HG03135 (cell line): ENCODE measurements around the gene SWT1.

ENCODE experiments used
- ATAC-seq: cut with Tn5 transposase; IDR thresholded peaks from one replicate; pipeline ENCODE4 v1.9.1; 2021; ENCODE audit warnings: mild to moderate bottlenecking, moderate library complexity; ENCODE audit not compliant: unreplicated experiment

SWT1 gene, protein sequence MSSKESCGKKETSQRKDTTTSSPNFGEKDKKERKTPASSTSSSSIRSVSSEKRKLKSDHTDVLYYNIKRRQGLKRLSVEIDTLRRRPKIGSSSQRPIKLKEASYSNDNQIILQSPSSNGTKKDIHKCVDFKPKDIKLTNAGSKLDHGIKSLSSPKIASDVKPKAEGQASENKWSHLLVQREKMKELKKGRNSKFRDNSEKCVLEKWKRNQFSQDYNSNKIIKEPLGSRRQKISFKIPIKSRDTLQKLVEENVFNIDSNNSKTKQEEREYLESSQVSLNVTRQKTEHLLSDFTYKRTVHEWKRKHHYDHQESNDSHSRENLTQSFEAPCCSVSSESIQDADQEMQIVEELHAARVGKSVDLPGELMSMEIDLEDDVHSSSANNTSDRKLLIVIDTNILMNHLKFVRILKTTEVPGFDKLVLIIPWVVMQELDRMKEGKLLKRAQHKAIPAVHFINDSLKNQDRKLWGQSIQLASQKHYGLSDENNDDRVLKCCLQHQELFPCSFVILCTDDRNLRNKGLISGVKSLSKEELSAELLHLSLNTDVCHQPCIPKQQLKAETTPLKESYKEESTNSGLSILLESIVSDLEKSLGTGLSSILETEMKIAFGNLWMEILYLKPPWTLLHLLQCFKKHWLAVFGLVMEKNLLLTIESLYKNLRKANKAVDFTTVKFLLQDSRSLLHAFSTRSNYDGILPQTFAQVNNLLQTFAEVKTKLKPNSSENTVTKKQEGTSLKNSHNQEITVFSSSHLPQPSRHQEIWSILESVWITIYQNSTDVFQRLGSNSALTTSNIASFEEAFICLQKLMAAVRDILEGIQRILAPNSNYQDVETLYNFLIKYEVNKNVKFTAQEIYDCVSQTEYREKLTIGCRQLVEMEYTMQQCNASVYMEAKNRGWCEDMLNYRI

DNA sequence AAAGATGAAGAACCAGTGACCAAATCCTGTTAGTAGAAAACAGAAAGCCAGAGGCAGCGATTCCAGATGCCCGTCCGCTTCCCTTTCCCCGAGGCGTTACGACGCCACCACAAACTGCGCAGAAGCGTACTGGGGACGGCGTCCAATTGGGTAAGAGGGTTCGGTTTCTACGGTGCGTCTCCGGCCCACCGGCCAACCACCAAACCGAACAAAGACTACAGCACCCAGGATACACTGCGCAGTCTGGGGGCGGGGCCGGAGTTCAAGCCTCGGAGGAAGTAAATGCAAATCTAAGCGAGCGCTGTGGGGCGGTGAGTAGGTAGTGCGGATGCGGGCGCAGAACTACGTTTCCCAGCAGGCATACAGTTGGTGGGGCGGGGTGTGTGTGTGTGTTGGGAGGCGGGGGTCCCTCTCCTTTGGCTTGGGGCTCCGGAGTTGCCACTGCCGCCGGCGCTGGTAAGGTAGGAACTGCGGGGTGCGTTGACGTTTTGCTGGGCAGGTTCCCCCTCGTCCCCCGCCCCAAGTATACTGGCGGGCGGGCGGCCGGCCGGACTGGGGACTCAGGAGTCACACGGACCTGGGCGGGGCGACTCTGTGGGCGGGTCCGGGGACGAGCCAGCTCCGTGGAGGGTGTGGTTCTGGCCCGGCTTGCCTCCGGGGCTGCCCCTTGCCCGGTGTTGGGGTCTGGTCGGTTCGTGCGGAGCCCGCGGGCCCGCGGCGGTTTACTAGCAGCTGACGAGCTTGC, at the start of gene SWT1, which contains the start of gene TRMT1L:
SWT1 (plus strand) TSS at position 314 of the 745 bp plus-strand sequence. CDS start 3,675 bp downstream, outside the sequence.
TRMT1L (minus strand) TSS at position 100 of the 745 bp plus-strand sequence. CDS start 241 bp downstream, outside the sequence.
- peak; percentile 94 for ATAC-seq

DNA sequence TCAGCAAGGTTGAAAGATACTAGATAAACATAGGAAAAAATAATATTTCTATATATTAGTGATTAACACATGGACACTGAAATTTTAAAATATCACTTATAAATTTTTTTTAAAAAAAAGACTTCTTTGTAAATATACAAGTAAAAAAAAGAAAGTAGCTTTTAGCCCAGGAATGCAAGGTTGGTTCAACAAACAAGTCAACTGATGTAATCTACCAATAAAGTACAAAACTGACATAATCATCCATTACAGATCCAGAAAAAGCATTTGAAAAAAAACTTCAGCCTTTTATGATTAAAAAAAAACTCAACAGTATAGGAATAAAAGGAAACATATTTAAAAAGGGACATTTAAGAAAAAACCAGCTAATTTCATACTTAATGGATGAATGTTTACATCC, 48.6 kb upstream of the SWT1 start:
- ATAC-seq: no peak

DNA sequence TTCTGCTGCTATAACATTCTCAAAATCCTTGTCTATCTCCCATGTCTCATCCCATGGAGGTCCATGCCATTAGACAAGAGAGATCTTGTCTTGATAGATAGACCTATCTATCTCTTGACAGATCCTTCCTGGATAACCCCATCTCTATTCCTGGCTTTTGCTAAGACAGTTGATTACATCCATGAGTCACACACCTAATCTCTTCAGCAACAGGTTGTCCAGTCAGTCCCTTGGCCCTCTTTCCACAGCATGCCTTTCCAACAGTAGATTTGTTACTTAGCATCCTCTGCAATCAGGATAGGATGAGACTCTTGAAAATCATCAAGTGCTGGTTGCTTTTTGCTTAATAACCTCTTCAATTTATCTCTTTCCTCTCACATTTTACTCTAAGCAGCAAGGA, 46.8 kb upstream of the SWT1 start:
- ATAC-seq: no peak

DNA sequence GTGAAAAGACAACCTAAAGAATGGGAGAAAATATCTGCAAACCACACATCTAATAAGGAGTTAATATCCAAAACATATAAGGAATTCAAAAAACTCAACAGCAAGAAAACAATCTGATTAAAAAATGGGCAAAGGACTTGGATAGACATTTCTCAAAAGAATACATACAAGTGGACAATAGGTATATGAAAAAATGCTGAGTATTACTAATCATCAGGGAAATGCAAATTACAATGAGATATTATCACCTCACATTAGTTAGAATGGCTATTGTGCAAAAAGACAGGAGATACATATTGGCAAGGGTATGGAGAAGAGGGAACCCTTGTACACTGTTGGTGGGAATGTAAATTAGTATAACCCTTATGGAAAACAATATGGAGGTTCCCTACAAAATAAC, 45.1 kb upstream of the SWT1 start:
- ATAC-seq: no peak

DNA sequence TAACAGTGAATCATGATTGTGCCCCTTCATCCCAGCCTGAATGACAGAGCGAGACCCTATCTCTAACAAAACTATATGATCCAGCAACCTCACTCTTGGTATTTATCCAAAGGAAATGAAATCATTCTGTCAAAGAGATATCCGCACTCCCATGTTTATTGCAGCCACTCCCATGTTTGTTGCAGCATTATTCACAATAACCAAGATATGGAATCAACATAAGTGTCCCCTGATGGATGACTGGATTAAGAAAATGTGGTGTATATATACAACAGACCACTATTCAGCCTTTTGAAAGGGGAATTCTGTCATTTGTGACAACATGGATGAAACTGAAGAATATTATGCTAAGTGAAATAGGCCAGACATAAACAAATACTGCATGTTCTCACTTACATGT, 44.6 kb upstream of the SWT1 start:
- ATAC-seq: no peak

DNA sequence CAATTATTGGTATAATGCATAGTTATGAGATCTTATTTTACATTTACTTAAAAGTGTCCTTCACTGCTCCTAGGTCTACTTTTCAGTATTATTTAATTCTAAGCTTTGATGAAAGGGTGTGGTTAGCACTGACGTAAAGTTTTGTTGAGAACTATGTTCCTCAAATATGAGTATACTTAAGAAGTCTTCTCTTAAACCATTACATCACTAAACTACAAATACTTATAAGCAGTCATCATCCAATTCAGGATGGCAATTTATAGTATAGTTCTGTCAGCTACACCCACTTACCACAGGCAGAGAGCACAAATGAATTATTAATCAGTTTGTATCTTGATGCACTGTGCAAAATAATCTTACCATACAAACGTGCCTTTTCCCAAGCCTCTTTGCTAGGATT, 27.3 kb upstream of the SWT1 start:
- ATAC-seq: no peak

DNA sequence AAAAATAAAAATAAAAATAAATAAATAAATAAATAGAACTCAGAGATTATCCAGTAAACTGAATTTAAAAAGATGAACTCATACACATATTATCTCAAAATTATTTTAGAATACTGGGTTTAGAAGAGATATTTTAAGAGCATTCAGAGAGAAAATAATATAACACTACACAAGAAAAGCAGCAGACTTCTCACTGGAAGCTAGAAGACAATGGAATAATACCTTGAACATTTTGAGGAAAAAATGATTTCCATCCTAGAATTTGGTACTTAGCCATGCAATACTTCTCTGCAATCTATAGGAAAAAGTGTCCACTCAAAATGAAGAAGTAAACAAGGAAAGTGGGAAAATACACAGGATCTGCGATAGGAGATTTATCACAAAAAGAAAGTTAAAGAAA, 24.4 kb upstream of the SWT1 start:
- no peak for ATAC-seq

DNA sequence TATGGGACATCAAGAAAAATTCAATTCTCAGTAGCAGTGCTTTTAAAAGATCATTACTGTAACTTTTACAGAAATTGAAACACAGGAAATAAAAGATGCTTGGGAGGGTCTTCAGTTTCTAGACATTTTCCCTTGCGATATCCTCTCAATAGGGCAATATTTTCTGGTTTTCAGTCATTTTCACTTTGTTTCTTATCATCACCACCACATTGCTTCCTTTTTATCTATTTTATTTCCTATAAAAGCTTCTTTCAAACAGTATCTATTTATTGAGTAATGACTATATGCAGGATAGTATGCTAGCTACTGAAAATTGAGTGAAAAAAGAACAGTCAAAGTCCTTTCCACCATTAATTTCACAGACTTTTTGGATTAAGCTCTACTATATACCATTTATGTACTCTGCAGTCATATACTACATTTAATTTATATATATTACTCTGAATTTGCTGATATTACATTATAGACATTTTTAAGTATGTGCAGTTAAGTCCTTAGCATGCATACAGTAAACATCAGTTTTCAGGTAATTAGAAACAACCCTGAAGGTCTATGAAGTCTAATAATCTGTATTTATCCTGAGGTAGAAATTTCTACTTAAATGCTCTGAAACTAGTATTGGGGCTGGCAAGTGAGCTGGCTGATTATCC, 18.9 kb upstream of the SWT1 start:
- no peak for ATAC-seq

DNA sequence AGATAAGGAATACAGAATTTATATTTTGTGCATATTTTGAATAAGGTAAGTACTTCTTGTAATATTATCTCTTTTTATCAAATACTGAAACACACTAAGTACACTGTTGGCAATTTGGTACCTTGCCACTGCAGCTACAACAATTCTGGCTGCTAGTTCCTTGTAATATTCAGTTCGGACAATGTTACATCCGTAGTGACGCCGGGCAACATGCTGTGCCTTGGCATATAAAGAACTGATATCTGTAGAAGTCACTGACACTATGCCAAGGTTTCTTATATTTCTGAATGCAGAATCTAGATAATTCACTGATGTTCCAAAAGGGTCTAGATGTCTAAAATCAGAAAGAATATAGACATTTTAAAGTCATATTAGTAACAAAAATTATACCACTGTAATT, 17.7 kb upstream of the SWT1 start:
- no peak for ATAC-seq

DNA sequence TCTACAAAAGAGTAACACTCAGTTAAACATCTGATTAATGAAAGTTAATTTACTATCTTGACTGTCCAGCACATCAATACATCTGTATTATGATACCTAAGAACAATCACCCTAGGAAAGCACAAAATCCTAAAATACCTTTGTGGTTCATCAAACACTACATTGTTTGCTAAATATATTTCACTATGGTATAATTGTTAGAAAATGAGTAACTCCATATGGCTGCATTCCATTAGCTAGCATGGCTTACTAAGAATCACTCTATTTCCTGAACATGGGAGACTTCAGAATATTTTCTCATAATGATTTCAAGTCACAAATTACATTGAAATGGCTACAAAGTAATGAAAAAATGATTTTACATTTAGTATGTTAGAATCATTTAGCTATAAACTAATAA, 12.7 kb upstream of the SWT1 start:
- no peak for ATAC-seq

DNA sequence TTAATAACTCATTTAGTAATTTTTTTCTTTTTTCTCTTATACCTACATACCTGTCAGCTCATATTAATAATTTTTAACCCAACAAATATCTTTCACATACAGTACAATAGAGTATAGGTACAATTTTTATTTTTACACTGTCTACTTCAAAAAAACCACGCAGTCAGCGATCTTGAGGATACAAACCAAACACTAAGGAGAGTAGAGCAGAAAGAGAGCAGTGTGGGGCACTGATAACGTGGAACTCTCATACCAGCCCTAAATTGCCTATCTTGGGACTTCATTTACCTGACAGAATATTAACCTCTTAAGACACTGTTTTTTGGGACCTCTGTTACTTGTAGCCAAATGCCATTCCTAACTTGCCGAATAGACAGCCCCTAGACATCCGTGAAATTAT, 5.8 kb upstream of the SWT1 start:
- ATAC-seq: no peak

DNA sequence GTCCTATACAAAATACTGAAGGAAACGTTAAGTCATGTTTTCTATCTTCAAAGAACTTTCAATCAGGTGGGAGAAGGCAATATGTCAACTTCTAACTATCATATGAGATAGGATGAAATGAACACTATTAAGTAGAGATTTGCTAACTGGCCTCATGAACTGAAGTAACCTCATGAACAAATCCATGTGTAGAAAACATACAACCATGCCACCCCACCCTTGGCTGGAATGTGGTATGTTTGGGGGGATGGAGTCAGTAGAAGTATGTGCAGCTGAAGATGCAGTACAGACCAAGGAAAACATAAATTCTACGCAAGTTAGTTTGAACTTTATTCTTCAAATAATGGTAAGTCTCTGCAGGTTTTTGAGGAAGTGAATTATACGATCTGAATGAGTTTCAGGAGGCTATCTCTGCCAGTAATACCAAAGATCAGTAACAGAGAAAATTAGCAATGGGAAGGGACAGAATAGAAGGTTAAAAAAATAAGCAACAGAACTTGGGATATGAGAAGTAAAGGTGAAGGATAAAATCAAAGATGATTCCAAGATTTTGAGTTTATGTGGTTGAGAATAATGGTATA, 4.7 kb upstream of the SWT1 start:
- ATAC-seq: no peak

DNA sequence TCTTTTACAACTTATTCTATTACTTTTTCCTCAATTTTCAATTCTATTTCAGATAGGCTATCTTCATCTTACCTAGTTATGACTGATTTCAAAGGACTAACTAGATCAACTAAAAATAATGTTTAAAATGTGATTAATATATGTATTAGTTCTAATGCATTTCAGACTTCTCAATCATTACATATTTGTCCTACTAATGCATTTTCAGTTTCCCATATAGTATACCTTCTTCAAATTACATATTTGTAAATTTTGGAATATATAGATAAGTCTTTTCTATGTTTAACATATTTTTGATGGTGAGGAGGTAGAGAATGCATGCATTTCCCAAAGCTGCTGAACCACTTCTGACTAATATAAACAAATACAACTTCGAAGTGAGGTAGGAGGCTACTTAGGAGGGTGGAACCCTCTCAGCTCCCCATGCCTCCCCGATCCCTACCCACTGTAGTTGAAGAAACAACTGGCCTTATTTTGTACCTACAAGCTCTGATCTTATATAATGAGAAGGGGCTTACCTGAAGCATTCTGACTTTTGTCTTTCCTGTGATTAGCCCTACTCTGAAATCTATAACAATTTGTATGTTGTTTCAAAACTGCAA, 2.0 kb upstream of the SWT1 start:
- ATAC-seq: no peak

DNA sequence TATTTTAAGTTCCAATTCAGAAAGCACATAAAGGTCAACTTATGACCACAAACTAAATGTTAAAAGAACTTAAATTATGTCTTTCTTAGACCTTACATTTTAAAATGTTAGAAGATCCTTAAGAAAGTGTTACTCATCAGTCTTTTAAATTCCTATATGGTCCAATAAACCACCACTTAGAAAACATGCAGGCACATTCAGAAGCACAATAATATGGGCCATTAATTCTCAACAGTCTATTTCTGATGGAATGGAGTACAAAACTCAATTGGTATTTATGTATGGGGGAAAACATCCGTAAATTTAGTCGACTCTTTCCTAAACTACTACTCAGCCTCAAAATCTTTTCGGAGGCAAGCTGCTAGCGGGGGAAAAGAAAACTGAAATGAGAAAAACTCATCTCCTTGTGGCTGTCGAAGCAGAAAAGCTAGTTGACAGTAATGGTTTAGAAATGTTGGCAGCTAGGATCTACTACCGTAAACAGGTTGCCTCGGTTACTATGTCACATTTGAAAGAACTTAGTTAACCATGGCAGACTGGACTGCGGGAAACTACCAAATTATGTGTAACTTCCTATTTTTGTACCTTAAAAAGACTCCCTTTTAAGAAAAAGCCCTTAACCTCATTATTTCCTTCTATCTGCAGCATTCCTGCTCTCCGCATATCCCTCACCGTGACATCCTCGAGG, 1.2 kb upstream of the SWT1 start:
- no peak for ATAC-seq

DNA sequence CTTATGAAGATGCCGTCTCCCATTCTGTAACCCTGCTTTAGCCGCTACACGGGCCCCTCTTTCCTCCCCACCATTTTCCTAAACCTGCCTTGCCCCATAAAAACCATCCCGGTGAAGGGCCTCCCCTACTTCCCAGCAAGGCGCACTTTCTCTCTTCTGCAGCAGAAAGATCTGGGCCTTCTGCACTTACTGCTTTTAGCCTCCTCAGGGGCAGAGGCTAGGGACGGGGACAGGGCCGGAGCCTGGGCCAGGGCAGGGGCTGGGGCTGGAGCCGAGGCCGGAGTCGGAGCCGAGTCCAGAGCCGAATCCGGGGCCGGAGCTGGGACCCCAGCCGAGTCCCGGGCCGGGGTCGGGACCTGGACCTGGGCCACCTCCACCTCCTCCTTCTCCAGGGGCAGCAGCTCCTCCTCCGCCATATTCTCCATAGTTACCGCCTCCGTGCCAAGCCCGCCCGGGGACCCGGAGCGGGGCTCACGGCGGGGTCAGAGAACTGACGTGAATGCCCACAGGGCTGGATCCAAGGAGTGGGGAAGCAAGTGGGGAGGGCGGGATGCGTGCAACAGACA, 596 bp upstream of the SWT1 start:
- ATAC-seq: peak; percentile 21

DNA sequence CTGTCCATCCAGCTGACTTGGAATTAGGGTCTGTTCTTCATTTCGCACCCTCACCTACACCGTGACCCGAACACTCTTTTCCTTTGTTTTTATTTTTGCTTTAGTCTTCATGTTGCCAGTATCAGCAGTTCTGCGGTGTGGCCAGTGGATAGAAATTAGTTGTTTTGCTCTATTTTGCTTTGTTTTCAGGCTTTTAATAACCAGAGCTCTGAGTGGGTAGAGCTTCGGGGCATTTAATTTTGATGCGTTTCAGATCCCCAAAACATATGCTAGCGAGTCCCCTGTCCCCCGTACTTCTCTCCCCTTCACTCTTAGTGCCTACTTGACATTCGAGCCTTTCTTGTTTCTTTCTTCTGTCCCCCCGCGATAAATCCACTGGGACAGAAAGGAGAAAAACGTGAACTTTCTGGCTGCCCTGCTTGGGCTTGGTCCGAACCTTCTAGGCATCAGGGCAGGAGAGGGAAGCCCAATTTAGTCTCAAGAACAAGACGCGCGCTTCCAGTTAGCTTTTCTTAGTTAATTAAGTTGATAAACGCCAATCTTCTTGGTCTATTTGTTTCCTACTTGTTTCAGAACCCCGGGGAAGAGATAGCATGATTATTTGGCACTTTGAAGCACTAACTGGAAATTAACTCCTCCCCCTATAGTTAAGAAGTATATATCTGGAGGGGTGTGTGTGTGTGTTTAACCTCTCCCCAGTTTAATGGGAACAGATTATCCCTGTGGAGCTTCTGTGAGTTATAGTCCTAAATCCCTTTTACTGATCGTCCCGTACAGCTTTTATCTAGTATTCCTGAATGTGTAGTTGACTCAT, 839 bp downstream of the SWT1 start:
- ATAC-seq: no peak

DNA sequence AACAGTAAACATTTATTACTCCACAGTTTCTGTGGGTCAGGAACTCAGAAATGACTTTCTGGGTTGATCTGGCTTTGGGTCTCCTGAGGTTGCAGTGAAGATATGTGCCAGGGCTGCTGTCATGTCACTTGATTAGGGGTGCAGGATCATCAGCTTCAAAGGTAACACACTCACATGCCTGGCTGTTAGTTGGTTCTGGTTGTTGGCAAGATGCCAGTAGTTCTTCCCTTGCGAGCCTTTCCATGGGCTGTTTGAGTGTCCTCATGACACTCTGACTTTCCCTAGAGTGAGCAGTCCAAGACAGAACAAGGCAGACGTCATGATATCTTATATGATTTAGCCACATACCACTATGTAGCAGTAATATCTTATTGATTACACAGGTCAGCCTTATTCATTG, 1.8 kb downstream of the SWT1 start:
- no peak for ATAC-seq

DNA sequence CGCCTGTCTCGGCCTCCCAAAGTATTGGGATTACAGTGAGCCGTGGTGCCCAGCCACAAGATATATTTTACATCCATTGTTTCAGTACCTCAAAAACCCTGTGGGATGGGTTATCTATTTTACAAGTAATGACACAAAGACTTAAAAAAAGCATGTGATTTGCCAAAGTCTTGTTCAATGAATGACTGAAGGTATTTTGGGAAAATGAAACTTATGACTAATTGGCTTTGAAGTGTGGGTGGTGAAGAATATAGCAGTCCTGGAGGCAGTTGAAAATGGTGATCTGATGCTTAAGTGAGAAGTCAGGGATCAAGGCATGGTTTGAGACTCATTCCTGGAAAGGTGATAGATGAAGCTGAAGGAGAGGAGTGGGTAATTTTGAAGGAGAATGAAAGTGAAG, 3.0 kb downstream of the SWT1 start:
- no peak for ATAC-seq
